DND-41 (cell line): ENCODE data around the gene N4BP2.

Source experiments
- ATAC-seq: fragments of 200-7000 bp; cut with Tn5 transposase; 3 replicates; pipeline ENCODE4 v1.9.1; 2021; ENCODE audit warnings: low read depth; ENCODE audit not compliant: insufficient read depth
- DNase-seq: peaks from one replicate; pipeline ENCODE4 v3.0.0-alpha.2; 2020
- H2AFZ ChIP-seq: 2 replicates; pipeline ENCODE4 v1.6.0; 2012; ENCODE audit warnings: low read depth, low read length
- H3K27ac ChIP-seq: 2 replicates; pipeline ENCODE4 v1.5.1; 2012; ENCODE audit warnings: low read length, inconsistent platforms
- H3K27me3 ChIP-seq: fragments of 200-600 bp; sonication (generic); 2 replicates; pipeline ENCODE4 v1.6.0; 2012; ENCODE audit warnings: low read length, mild to moderate bottlenecking, inconsistent platforms; ENCODE audit not compliant: insufficient read depth, poor library complexity
- H3K36me3 ChIP-seq: 2 replicates; pipeline ENCODE4 v1.5.1; 2012; ENCODE audit warnings: low read length, inconsistent platforms; ENCODE audit not compliant: insufficient read depth
- H3K4me1 ChIP-seq: 2 replicates; pipeline ENCODE4 v1.5.1; 2012; ENCODE audit warnings: mild to moderate bottlenecking, low read length; ENCODE audit not compliant: insufficient read depth
- H3K4me2 ChIP-seq: 2 replicates; pipeline ENCODE4 v1.6.0; 2012; ENCODE audit warnings: mild to moderate bottlenecking, moderate library complexity, low read length, inconsistent platforms; ENCODE audit not compliant: insufficient read depth
- H3K4me3 ChIP-seq, 2 experiments: fragments of 200-600 bp in 1 of 2; shearing (Covaris generic) in 1 of 2; 2 replicates each; pipeline ENCODE4 v1.5.1; 2012 to 2016; ENCODE audit warnings: inconsistent platforms in 2 of 2, low read length in 2 of 2, mild to moderate bottlenecking in 2 of 2, low read depth in 1 of 2, moderate library complexity in 1 of 2
- H3K79me2 ChIP-seq: 2 replicates; pipeline ENCODE4 v1.6.0; 2012; ENCODE audit warnings: low read length, inconsistent platforms; ENCODE audit not compliant: insufficient read depth
- H3K9ac ChIP-seq: 2 replicates; pipeline ENCODE4 v1.6.0; 2012; ENCODE audit warnings: low read depth, mild to moderate bottlenecking, inconsistent platforms, low read length, moderate library complexity
- H3K9me3 ChIP-seq: 2 replicates; pipeline ENCODE4 v1.5.1; 2012; ENCODE audit warnings: low read length, moderate library complexity, mild to moderate bottlenecking, inconsistent platforms; ENCODE audit not compliant: insufficient read depth, severe bottlenecking
- H4K20me1 ChIP-seq: 2 replicates; pipeline ENCODE4 v1.6.0; 2012; ENCODE audit warnings: low read length; ENCODE audit not compliant: insufficient read depth
- CTCF ChIP-seq: IDR thresholded peaks from 2 replicates; pipeline ENCODE4 v1.5.1; 2012; ENCODE audit warnings: borderline replicate concordance, low read length, moderate library complexity, mild to moderate bottlenecking; ENCODE audit not compliant: poor library complexity, severe bottlenecking; ENCODE audit errors: extremely low read depth
- EZH2 ChIP-seq: IDR thresholded peaks from 3 replicates; pipeline ENCODE4 v1.6.1; 2012; ENCODE audit warnings: borderline replicate concordance, low read depth, mild to moderate bottlenecking, moderate library complexity, low read length, inconsistent platforms; ENCODE audit not compliant: severe bottlenecking

The N4BP2 gene

GRCh38 chr4:40043786-40044185 is 12.9 kb upstream of the N4BP2 start:
- Histone ChIP-seq H3K79me2 (no peaks in the 10 kb centered on the region), H2AFZ (no peak overlapping the region), H4K20me1 (no peaks in the 10 kb centered on the region), H3K9ac (no peak overlapping the region), H3K36me3 (no peaks in the 10 kb centered on the region), H3K9me3 (no peaks in the 10 kb centered on the region), H3K4me3 (no peak overlapping the region), H3K27me3 (no peaks in the 10 kb centered on the region), H3K4me2 (no peak overlapping the region), H3K27ac (no peak overlapping the region), H3K4me1 (no peaks in the 10 kb centered on the region)
- TF ChIP-seq CTCF (no peak), EZH2 (no peak)
- no peak for DNase-seq
- no peak for ATAC-seq

GRCh38 chr4:40046311-40046980 is 10.2 kb upstream of the N4BP2 start:
- no peak for DNase-seq
- no peak overlapping the region for H3K4me2 ChIP-seq

GRCh38 chr4:40053161-40053560 is 3.5 kb upstream of the N4BP2 start:
- Histone ChIP-seq H3K9me3 (no peaks in the 10 kb centered on the region), H3K79me2 (peaks cover 14% of the 10 kb centered on the region), H3K4me1 (peaks cover 25% of the 10 kb centered on the region), H3K36me3 (peaks cover 3% of the 10 kb centered on the region; the same call in 1 of the 2 replicates), H3K27me3 (no peaks in the 10 kb centered on the region), H4K20me1 (no peaks in the 10 kb centered on the region; the same call in 1 of the 2 replicates), H2AFZ (no peak overlapping the region), H3K27ac (no peak overlapping the region), H3K4me3 (no peak overlapping the region), H3K4me2 (no peak overlapping the region), H3K9ac (no peak overlapping the region)
- TF ChIP-seq CTCF (no peak), EZH2 (no peak)
- no peak for DNase-seq
- no peak for ATAC-seq

More at GRCh38 chr4:40046311-40046980, 10.2 kb upstream of the N4BP2 start:
- Histone ChIP-seq H3K4me3 (no peak overlapping the region), H2AFZ (peak overlapping the region; percentile 61; the same call in 1 of the 2 replicates), H3K79me2 (no peaks in the 10 kb centered on the region), H4K20me1 (no peaks in the 10 kb centered on the region), H3K36me3 (no peaks in the 10 kb centered on the region), H3K27me3 (no peaks in the 10 kb centered on the region), H3K4me1 (no peaks in the 10 kb centered on the region), H3K27ac (no peak overlapping the region), H3K9ac (no peak overlapping the region), H3K9me3 (no peaks in the 10 kb centered on the region)
- no peak for ATAC-seq
- TF ChIP-seq CTCF = no peak
- no peak for TF ChIP-seq EZH2

GRCh38 chr4:40055511-40055862 is 1.2 kb upstream of the N4BP2 start:
- Histone ChIP-seq H3K36me3 (peaks cover 15% of the 10 kb centered on the region), H3K4me2 (peak overlapping the region; percentile 85), H3K4me1 (peaks cover 45% of the 10 kb centered on the region), H3K79me2 (peaks cover 37% of the 10 kb centered on the region), H3K9ac (peak overlapping the region; percentile 100), H4K20me1 (peaks cover 10% of the 10 kb centered on the region), H3K9me3 (no peaks in the 10 kb centered on the region), H3K27ac (peak overlapping the region; percentile 97), H2AFZ (peak overlapping the region; percentile 91), H3K4me3 (peak overlapping the region; percentile 86 to 90; a peak in 3 of 4 replicates), H3K27me3 (no peaks in the 10 kb centered on the region)
- TF ChIP-seq EZH2 = no peak
- peak; percentile 83 for DNase-seq
- peak; percentile 32 for ATAC-seq
